Measurements from ENCODE around the gene LECT2.

LECT2 gene

GRCh38 chr5:135905144-135905543 lies 49.6 kb downstream of the LECT2 start:
- Histone ChIP-seq H3K4me2 (ENCODE audit: low read depth, low read length) (no peak overlapping the region), H3K9ac (ENCODE audit: low read length) (no peak overlapping the region), H3F3A (ENCODE audit: insufficient read depth, low read length) (no peaks in the 10 kb centered on the region), H3K9me2 (replicated peaks; ENCODE audit: insufficient read depth, low read length) (no peaks in the 10 kb centered on the region), H4K20me1 (ENCODE audit: insufficient read depth, low read length) (no peaks in the 10 kb centered on the region), H3K79me2 (ENCODE audit: low read length) (no peaks in the 10 kb centered on the region), H3K9me3 (replicated peaks; ENCODE audit: insufficient read depth, low read length) (no peaks in the 10 kb centered on the region), H3K36me3 (replicated peaks; ENCODE audit: insufficient read depth, low read length) (no peaks in the 10 kb centered on the region), H3K4me3 (ENCODE audit: low read length) (no peak overlapping the region), H3K27ac (ENCODE audit: low read length) (no peak overlapping the region), H2AFZ (ENCODE audit: low read length) (no peak overlapping the region), H3K27me3 (replicated peaks; ENCODE audit: insufficient read depth, low read length) (no peaks in the 10 kb centered on the region), H3K4me1 (ENCODE audit: low read length) (no peaks in the 10 kb centered on the region)
- TF ChIP-seq EZH2 (optimal IDR thresholded peaks at IDR 0.05; ENCODE audit: low read depth, low read length) (no peak), CTCF (IDR thresholded peaks at IDR 0.05; ENCODE audit: low read length) (no peak), EZH2phosphoT487 (IDR thresholded peaks at IDR 0.05; ENCODE audit: low read length) (no peak)
- DNase-seq, result no peak

GRCh38 chr5:135901633-135902032 lies 53.1 kb downstream of the LECT2 start:
- H3K27ac ChIP-seq (ENCODE audit: low read length), result no peak overlapping the region
- no peak overlapping the region for H2AFZ ChIP-seq (ENCODE audit: low read length)
- H4K20me1 ChIP-seq (ENCODE audit: insufficient read depth, low read length), result no peaks in the 10 kb centered on the region
- H3K4me2 ChIP-seq (ENCODE audit: low read depth, low read length), result no peak overlapping the region
- no peaks in the 10 kb centered on the region for H3F3A ChIP-seq (ENCODE audit: insufficient read depth, low read length)
- no peak overlapping the region for H3K4me3 ChIP-seq (ENCODE audit: low read length)
- DNase-seq, result no peak
- H3K27me3 ChIP-seq (replicated peaks; ENCODE audit: insufficient read depth, low read length), result no peaks in the 10 kb centered on the region
- no peak overlapping the region for H3K9ac ChIP-seq (ENCODE audit: low read length)
- H3K4me1 ChIP-seq (ENCODE audit: low read length), result no peaks in the 10 kb centered on the region
- no peaks in the 10 kb centered on the region for H3K9me2 ChIP-seq (replicated peaks; ENCODE audit: insufficient read depth, low read length)
- no peak for TF ChIP-seq CTCF (IDR thresholded peaks at IDR 0.05; ENCODE audit: low read length)
- TF ChIP-seq EZH2phosphoT487 (IDR thresholded peaks at IDR 0.05; ENCODE audit: low read length), result no peak
- no peak for TF ChIP-seq EZH2 (optimal IDR thresholded peaks at IDR 0.05; ENCODE audit: low read depth, low read length)
- H3K36me3 ChIP-seq (replicated peaks; ENCODE audit: insufficient read depth, low read length), result no peaks in the 10 kb centered on the region
- no peaks in the 10 kb centered on the region for H3K9me3 ChIP-seq (replicated peaks; ENCODE audit: insufficient read depth, low read length)
- H3K79me2 ChIP-seq (ENCODE audit: low read length), result no peaks in the 10 kb centered on the region

GRCh38 chr5:135900276-135900675 lies 54.5 kb downstream of the LECT2 start:
- H3K4me2 ChIP-seq (ENCODE audit: low read depth, low read length), result no peak overlapping the region
- no peak overlapping the region for H3K9ac ChIP-seq (ENCODE audit: low read length)
- TF ChIP-seq EZH2 (optimal IDR thresholded peaks at IDR 0.05; ENCODE audit: low read depth, low read length) (no peak), CTCF (IDR thresholded peaks at IDR 0.05; ENCODE audit: low read length) (no peak)
- no peaks in the 10 kb centered on the region for H3F3A ChIP-seq (ENCODE audit: insufficient read depth, low read length)
- no peaks in the 10 kb centered on the region for H3K9me3 ChIP-seq (replicated peaks; ENCODE audit: insufficient read depth, low read length)
- H3K27me3 ChIP-seq (replicated peaks; ENCODE audit: insufficient read depth, low read length), result no peaks in the 10 kb centered on the region
- H3K36me3 ChIP-seq (replicated peaks; ENCODE audit: insufficient read depth, low read length), result no peaks in the 10 kb centered on the region
- no peaks in the 10 kb centered on the region for H3K4me1 ChIP-seq (ENCODE audit: low read length)
- DNase-seq, result no peak
- no peaks in the 10 kb centered on the region for H3K79me2 ChIP-seq (ENCODE audit: low read length)
- H2AFZ ChIP-seq (ENCODE audit: low read length), result no peak overlapping the region
- no peaks in the 10 kb centered on the region for H4K20me1 ChIP-seq (ENCODE audit: insufficient read depth, low read length)
- no peak overlapping the region for H3K27ac ChIP-seq (ENCODE audit: low read length)
- no peak overlapping the region for H3K4me3 ChIP-seq (ENCODE audit: low read length)
- H3K9me2 ChIP-seq (replicated peaks; ENCODE audit: insufficient read depth, low read length), result no peaks in the 10 kb centered on the region

Measured in MM.1S (cell line).